Stimulated activated CD4-positive, alpha-beta T cell treated with anti-CD3 and anti-CD28 coated beads, TNF-alpha, amount 100 ng/mL, for 1 hour (primary cell): ENCODE data around the gene SRGAP1.

Experiments used
- DNase-seq, 3 donors: peaks; one replicate each; pipeline ENCODE4 v3.0.0-alpha.2; 2020; ENCODE audit warnings: low read depth in 3 of 3, low spot score in 1 of 3

Gene SRGAP1

GRCh38 chr12:63934936-63935335 is 90.4 kb downstream of the SRGAP1 start:
- DNase-seq, result no peak

- no peak for DNase-seq
Measured at GRCh38 chr12:63935361-63935760, 90.9 kb downstream of the SRGAP1 start.

- DNase-seq, result no peak
Measured at GRCh38 chr12:63937378-63938316, 93.1 kb downstream of the SRGAP1 start.

GRCh38 chr12:63940310-63941005 is 96.0 kb downstream of the SRGAP1 start:
- no peak for DNase-seq

- no peak for DNase-seq
Measured at GRCh38 chr12:63941166-63941800, 96.8 kb downstream of the SRGAP1 start.

- no peak for DNase-seq
Measured at GRCh38 chr12:63941879-63942278, 97.4 kb downstream of the SRGAP1 start.

- DNase-seq, result no peak
Measured at GRCh38 chr12:63942464-63943241, 98.2 kb downstream of the SRGAP1 start.

- no peak for DNase-seq
Measured at GRCh38 chr12:63944034-63944579, 99.6 kb downstream of the SRGAP1 start.

- no peak for DNase-seq
Measured at GRCh38 chr12:63944586-63945228, 100.2 kb downstream of the SRGAP1 start.

GRCh38 chr12:63945777-63946176 is 101.3 kb downstream of the SRGAP1 start:
- DNase-seq, result no peak

GRCh38 chr12:63948211-63948610 is 103.7 kb downstream of the SRGAP1 start:
- no peak for DNase-seq

- no peak for DNase-seq
Measured at GRCh38 chr12:63949902-63950301, 105.4 kb downstream of the SRGAP1 start.

GRCh38 chr12:63952995-63953394 is 108.5 kb downstream of the SRGAP1 start:
- no peak for DNase-seq

- DNase-seq, result no peak
Measured at GRCh38 chr12:63955831-63956666, 111.5 kb downstream of the SRGAP1 start.

GRCh38 chr12:63957496-63957895 is 113.0 kb downstream of the SRGAP1 start:
- no peak for DNase-seq

- DNase-seq, result no peak
Measured at GRCh38 chr12:63958876-63959580, 114.5 kb downstream of the SRGAP1 start.

- DNase-seq, result no peak
Measured at GRCh38 chr12:63961048-63961447, 116.5 kb downstream of the SRGAP1 start.

GRCh38 chr12:63961543-63961942 is 117.0 kb downstream of the SRGAP1 start:
- DNase-seq, result no peak

- no peak for DNase-seq
Measured at GRCh38 chr12:63963868-63964267, 119.4 kb downstream of the SRGAP1 start.
